WTC11 (cell line): Measurements from ENCODE around the gene DNAH9.

Experiments
- AFF4 ChIP-seq: sonication (generic); formaldehyde crosslinking; IDR thresholded peaks from 2 replicates; pipeline ENCODE4 v1.8.1; 2023; ENCODE audit warnings: mild to moderate bottlenecking, missing genetic modification reagents, borderline replicate concordance
- CREB1 ChIP-seq: sonication (generic); formaldehyde crosslinking; IDR thresholded peaks from 2 replicates; pipeline ENCODE4 v1.8.0; 2023; ENCODE audit warnings: mild to moderate bottlenecking, missing genetic modification reagents
- CTCF ChIP-seq: fragments of 200-600 bp; IDR thresholded peaks from 2 replicates; pipeline ENCODE4 v1.8.0; 2022; ENCODE audit warnings: antibody characterized with exemption
- E2F1 ChIP-seq: sonication (generic); formaldehyde crosslinking; IDR thresholded peaks from 2 replicates; pipeline ENCODE4 v1.8.0; 2022; ENCODE audit warnings: mild to moderate bottlenecking, missing genetic modification reagents
- FOXP1 ChIP-seq: sonication (generic); formaldehyde crosslinking; IDR thresholded peaks from 2 replicates; pipeline ENCODE4 v1.8.0; 2022; ENCODE audit warnings: missing genetic modification reagents, mild to moderate bottlenecking, moderate library complexity, borderline replicate concordance
- TF ChIP-seq, protein P1 (sequence below): sonication (generic); formaldehyde crosslinking; IDR thresholded peaks from 2 replicates; pipeline ENCODE4 v1.8.0; 2022; ENCODE audit warnings: mild to moderate bottlenecking, missing genetic modification reagents

- TF ChIP-seq E2F1 (CRISPR knock-in tag) = no peak
- TF ChIP-seq CTCF = no peak
- no peak for TF ChIP-seq CREB1 (CRISPR knock-in tag)
- TF ChIP-seq FOXP1 = no peak
- TF ChIP-seq AFF4 (CRISPR knock-in tag) = no peak
- TF ChIP-seq, protein P1, sequence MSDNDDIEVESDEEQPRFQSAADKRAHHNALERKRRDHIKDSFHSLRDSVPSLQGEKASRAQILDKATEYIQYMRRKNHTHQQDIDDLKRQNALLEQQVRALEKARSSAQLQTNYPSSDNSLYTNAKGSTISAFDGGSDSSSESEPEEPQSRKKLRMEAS (CRISPR knock-in tag) = no peak
Observed at GRCh38 chr17:11805952-11806351, 207.7 kb downstream of the DNAH9 start.
